ENCODE measurements around the gene SOCS1.

DNA sequence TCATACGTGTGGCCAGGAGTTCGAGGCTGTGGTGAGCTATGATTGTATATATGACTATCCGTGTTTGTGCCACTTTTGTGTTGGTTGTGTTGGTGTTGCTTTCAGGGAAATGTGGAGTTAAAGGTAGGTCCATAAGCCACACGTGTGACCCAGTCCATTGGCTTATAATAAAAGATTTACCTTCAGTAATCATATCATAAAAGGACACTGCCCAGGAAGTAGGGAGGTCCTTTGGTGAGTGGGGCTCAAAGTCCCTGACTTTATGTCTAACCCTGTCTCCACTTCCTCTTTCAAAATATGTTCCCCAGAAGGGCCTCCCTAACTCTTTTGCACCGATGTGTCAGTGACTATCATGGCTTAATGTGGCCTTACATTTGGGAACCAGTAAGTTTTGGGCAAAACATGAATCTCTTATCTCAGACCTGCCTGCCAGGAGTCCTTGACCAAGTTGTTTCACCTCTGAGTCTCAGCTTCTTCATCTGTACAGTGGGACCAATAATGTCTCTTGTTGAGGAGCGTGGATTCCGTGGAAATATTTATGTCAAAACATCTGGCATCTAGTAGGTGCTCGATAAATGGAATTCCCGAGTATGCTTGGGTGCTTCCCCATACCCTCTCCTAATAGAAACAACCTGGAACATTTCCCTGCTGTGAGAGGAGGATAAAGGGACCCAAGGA lies 8.3 kb upstream of the SOCS1 start:
- TF ChIP-seq YY1 (IDR thresholded peaks at IDR 0.05; ENCODE audit: insufficient read depth, insufficient read length) (no peak), ZNF274 (IDR thresholded peaks at IDR 0.05; ENCODE audit: low read depth, low read length) (no peak)
